Temporal lobe (tissue), 1 donor: ENCODE measurements around the gene PRAMEF12. TPM values are rescaled to one million over a fixed set of nuclear protein-coding genes. Genes with fewer than 3 reads are reported as not detected.

Experiments
- total RNA-seq: library from RNA; depleted of rRNA; stranded (reverse); fragments of >200 nt; gene quantifications from one replicate; pipeline ENCODE4 v1.2.3, GENCODE V29; 2014

PRAMEF12 gene
- total RNA-seq, 1 donor from 2014 or later = not detected

Other genes starting within 250 kb of the PRAMEF12 start
- 6.9 TPM for gene DHRS3, start 155.5 kb upstream of the PRAMEF12 start, total RNA-seq
- not detected for gene AADACL4, start 129.7 kb upstream of the PRAMEF12 start, total RNA-seq
- not detected for gene AADACL3, start 57.6 kb upstream of the PRAMEF12 start, total RNA-seq
- not detected for gene CFAP107, start 27.5 kb upstream of the PRAMEF12 start, total RNA-seq
- not detected for gene PRAMEF1, start 17.7 kb downstream of the PRAMEF12 start, total RNA-seq
- gene PRAMEF11, start 57.7 kb downstream of the PRAMEF12 start, total RNA-seq = not detected
- gene HNRNPCL1, start 75.0 kb downstream of the PRAMEF12 start, total RNA-seq = not detected
- not detected for gene PRAMEF2, start 83.3 kb downstream of the PRAMEF12 start, total RNA-seq
- gene PRAMEF4, start 112.5 kb downstream of the PRAMEF12 start, total RNA-seq = not detected
- not detected for gene PRAMEF10, start 124.5 kb downstream of the PRAMEF12 start, total RNA-seq
- not detected for gene PRAMEF7, start 142.9 kb downstream of the PRAMEF12 start, total RNA-seq
- gene PRAMEF6, start 173.8 kb downstream of the PRAMEF12 start, total RNA-seq = not detected